GM10248 (cell line): ENCODE results near the gene C2orf80.

ENCODE experiments used
- CTCF ChIA-PET: fragments of 300-600 bp; sonication (Branson Sonifier 250); formaldehyde crosslinking; extraction: SDS; loops from one replicate; lab custom pipeline; 2021; ENCODE audit warnings: antibody characterized with exemption; lab: Yijun Ruan, JAX
- POLR2A ChIA-PET: fragments of 350-650 bp; sonication (Branson Sonifier 250); formaldehyde crosslinking; extraction: SDS; loops from one replicate; lab custom pipeline; 2020; ENCODE audit warnings: antibody characterized with exemption; lab: Yijun Ruan, JAX
- DNase-seq: peaks from one replicate; pipeline ENCODE4 v3.0.0; 2012; ENCODE audit errors: extremely low spot score
- CTCF ChIP-seq: IDR thresholded peaks from 2 replicates; pipeline ENCODE4 v1.5.1; 2012; ENCODE audit warnings: mild to moderate bottlenecking, low read depth; ENCODE audit errors: extremely low read depth, missing control alignments, control extremely low read depth

Gene C2orf80

GRCh38 chr2:208164951-208165755 lies 24.7 kb downstream of the C2orf80 start:
- ChIA-PET POLR2A (no interaction called here), CTCF (interaction anchor here (2.8 kb wide), 1 partner anchor 10 kb away, joined by 17 read pairs; no protein-coding TSS in a partner anchor)
- DNase-seq, result no peak
- TF ChIP-seq CTCF, result no peak

DNA sequence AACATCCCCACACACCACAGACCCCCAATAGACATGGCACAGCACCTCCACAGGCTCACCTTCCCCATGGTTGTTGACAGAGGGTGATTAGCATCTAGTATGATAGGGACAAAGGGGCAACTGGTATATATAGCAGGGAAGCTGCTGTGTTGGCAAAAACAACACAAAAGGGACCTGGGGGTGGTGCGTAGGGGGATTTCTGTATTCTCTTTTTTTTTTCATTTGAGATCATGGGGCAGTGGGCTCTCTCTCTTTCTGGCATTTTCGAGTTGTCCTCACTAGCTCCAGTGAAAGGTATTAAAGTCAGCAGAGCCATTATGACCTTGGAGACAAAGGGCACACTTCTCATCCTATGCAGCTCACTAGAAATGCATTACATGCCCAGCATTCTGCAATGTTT lies 26.3 kb downstream of the C2orf80 start, which contains the start of gene CRYGA:
Gene CRYGA (minus strand): TSS at position 101 of the 400 bp plus-strand sequence. CDS start 33 bp downstream, at position 68.
- POLR2A ChIA-PET, result no interaction called here

GRCh38 chr2:208156439-208156838 lies 33.4 kb downstream of the C2orf80 start:
- DNase-seq, result no peak
- CTCF ChIA-PET, result interaction anchor here (0.9 to 5.6 kb wide), 2 partner anchors 16 to 19 kb away, joined by 3 to 22 read pairs; no protein-coding TSS in a partner anchor
- TF ChIP-seq CTCF, result no peak
- POLR2A ChIA-PET, result no interaction called here

More for the DNA sequence above, 26.3 kb downstream of the C2orf80 start, which contains the start of gene CRYGA:
- CTCF ChIA-PET, result interaction anchor here (1.3 kb wide), 1 partner anchor 14 kb away, joined by 3 read pairs; no protein-coding TSS in a partner anchor
- TF ChIP-seq CTCF, result no peak
- DNase-seq, result no peak

DNA sequence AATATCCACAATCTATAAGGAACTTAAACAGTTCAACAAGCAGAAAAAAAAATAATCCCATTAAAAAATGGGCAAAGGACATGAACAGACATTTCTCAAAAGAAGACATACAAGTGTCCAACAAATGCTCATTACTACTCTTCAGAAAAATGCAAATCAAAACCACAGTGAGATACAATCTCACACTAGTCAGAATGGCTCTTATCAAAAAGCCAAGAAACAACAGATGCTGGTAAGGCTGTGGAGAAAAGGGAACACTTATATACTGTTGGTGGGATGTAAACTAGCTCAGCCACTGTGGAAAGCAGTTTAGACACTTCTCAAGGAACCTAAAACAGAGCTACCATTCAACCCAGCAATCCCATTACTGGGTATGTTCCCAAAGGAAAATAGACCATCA lies 36.7 kb downstream of the C2orf80 start:
- CTCF ChIA-PET, result interaction anchor here (1.8 to 5.6 kb wide), 2 partner anchors 10 to 22 kb away, joined by 4 to 22 read pairs; no protein-coding TSS in a partner anchor
- DNase-seq, result no peak
- no peak for TF ChIP-seq CTCF
- POLR2A ChIA-PET, result no interaction called here

- no peak for TF ChIP-seq CTCF
- DNase-seq, result no peak
- ChIA-PET CTCF (no interaction called here), POLR2A (no interaction called here)
Observed at GRCh38 chr2:208150956-208151355, 38.9 kb downstream of the C2orf80 start.

DNA sequence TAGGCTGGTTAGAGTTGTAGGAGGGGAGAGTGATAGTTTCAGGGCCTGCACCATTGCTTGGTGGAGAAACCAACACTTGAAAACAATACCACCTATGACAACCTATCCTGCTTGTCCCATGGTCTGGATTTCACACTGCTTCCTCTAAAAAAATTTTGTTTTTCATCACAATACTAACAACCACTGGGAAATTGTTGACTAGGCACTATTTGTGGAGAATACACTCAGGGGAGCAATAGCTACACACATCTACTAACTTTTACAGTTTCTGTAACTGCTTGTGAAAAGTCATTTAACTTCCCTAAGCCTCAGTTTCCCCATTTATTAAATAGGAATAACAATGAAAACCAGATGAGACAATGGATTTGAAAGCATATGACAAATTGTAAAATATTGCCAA lies 39.7 kb downstream of the C2orf80 start:
- ChIA-PET CTCF (interaction anchor here (1.3 to 1.4 kb wide), 2 partner anchors 8 to 26 kb away, joined by 3 to 4 read pairs; no protein-coding TSS in a partner anchor), POLR2A (no interaction called here)
- no peak for DNase-seq
- no peak for TF ChIP-seq CTCF
